Keratinocyte (primary cell): Measurements from ENCODE around the gene FUCA2. TPM values are rescaled to one million over a fixed set of nuclear protein-coding genes. Genes with fewer than 3 reads are reported as not detected.

Experiments
- DNase-seq: peaks from one replicate; pipeline ENCODE4 v3.0.0-alpha.2; 2011; ENCODE audit warnings: low read depth, missing footprints, low spot score
- FAIRE-seq: peaks from 2 replicates; lab custom pipeline; 2011; peaks lifted over from hg19 to GRCh38; lab: Jason Lieb, UNC
- H2AFZ ChIP-seq: 2 replicates; pipeline ENCODE4 v1.6.0; 2012; ENCODE audit warnings: low read length, control low read depth, inconsistent platforms; ENCODE audit not compliant: control insufficient read depth
- H3K27ac ChIP-seq: 2 replicates; pipeline ENCODE4 v1.5.1; 2011; ENCODE audit warnings: low read length; ENCODE audit not compliant: control insufficient read depth, insufficient read depth
- H3K27me3 ChIP-seq: 3 replicates; pipeline ENCODE4 v1.6.0; 2011; ENCODE audit warnings: low read length; ENCODE audit not compliant: control insufficient read depth, insufficient read depth; ENCODE audit errors: extremely low read depth
- H3K36me3 ChIP-seq, 2 experiments: 2 replicates in 1 of 2; 3 replicates in 1 of 2; pipeline ENCODE4 v1.5.1; 2011; ENCODE audit warnings: low read length in 2 of 2, mild to moderate bottlenecking in 1 of 2; ENCODE audit not compliant: control insufficient read depth in 2 of 2, insufficient read depth in 2 of 2; ENCODE audit errors: extremely low read depth in 1 of 2
- H3K4me1 ChIP-seq: 3 replicates; pipeline ENCODE4 v1.5.1; 2011; ENCODE audit warnings: low read length; ENCODE audit not compliant: control insufficient read depth, insufficient read depth; ENCODE audit errors: extremely low read depth
- H3K4me2 ChIP-seq: 3 replicates; pipeline ENCODE4 v1.6.0; 2011; ENCODE audit warnings: low read depth, low read length; ENCODE audit not compliant: control insufficient read depth, insufficient read depth; ENCODE audit errors: extremely low read depth
- H3K4me3 ChIP-seq, 3 experiments: fragments of 200-600 bp in 1 of 3; sonication (generic) in 1 of 3; 2 replicates in 2 of 3; 3 replicates in 1 of 3; pipeline ENCODE4 v1.5.1; 2011 to 2016; ENCODE audit warnings: low read length in 3 of 3, mild to moderate bottlenecking in 3 of 3, control low read depth in 2 of 3, inconsistent platforms in 1 of 3, low read depth in 1 of 3, mixed read lengths in 1 of 3, mixed run types in 1 of 3, moderate library complexity in 1 of 3; ENCODE audit not compliant: control insufficient read depth in 2 of 3, insufficient read depth in 2 of 3; ENCODE audit errors: extremely low read depth in 1 of 3
- H3K79me2 ChIP-seq: 2 replicates; pipeline ENCODE4 v1.6.0; 2012; ENCODE audit warnings: low read length; ENCODE audit not compliant: control insufficient read depth, insufficient read depth
- H3K9ac ChIP-seq: 3 replicates; pipeline ENCODE4 v1.6.0; 2011; ENCODE audit warnings: low read length; ENCODE audit not compliant: control insufficient read depth, insufficient read depth; ENCODE audit errors: extremely low read depth
- H3K9me1 ChIP-seq: 3 replicates; pipeline ENCODE4 v1.6.0; 2011; ENCODE audit warnings: low read length; ENCODE audit not compliant: control insufficient read depth, insufficient read depth; ENCODE audit errors: extremely low read depth
- H3K9me3 ChIP-seq: 2 replicates; pipeline ENCODE4 v1.5.1; 2012; ENCODE audit warnings: low read depth, low read length; ENCODE audit not compliant: control insufficient read depth
- H4K20me1 ChIP-seq: 3 replicates; pipeline ENCODE4 v1.6.0; 2011; ENCODE audit warnings: low read length; ENCODE audit not compliant: control insufficient read depth, insufficient read depth; ENCODE audit errors: extremely low read depth
- EZH2 ChIP-seq: IDR thresholded peaks from one replicate; pipeline ENCODE4 v1.6.1; 2012; ENCODE audit warnings: inconsistent platforms, mild to moderate bottlenecking, low read length, moderate library complexity
- dilution Hi-C: fragments of 300-500 bp; cut with MboI; formaldehyde crosslinking; loops from one replicate; pipeline ENCODE4 v1.7.0; 2020; ENCODE audit warnings: low sequenced_read_pairs; ENCODE audit not compliant: extremely low pct_ligation_motif_present
- polyA plus RNA-seq, 5 experiments: library from polyadenylated mRNA; depleted of rRNA in 3 of 5; stranded (reverse) in 3 of 5; stranded (forward) in 1 of 5; unstranded in 1 of 5; fragments of >200 nt; gene quantifications; 1 replicate in 1 of 5; 2 replicates in 3 of 5; 3 replicates in 1 of 5; pipeline versions ENCODE4 v1.2.1 to v1.2.3, GENCODE V29; 2011 to 2012; ENCODE audit warnings: missing spikeins in 2 of 5, low read depth in 1 of 5, low replicate concordance in 1 of 5
- TF ChIP-seq, protein P1 (sequence below), 3 experiments: IDR thresholded peaks in 1 of 3; conservative IDR thresholded peaks in 1 of 3; optimal IDR thresholded peaks in 1 of 3; 2 replicates in 2 of 3; 3 replicates in 1 of 3; pipeline versions ENCODE3 to v1.5.1; 2011; ENCODE audit warnings: low read length in 3 of 3, mild to moderate bottlenecking in 3 of 3, moderate library complexity in 2 of 3, control low read depth in 1 of 3, inconsistent platforms in 1 of 3; ENCODE audit not compliant: insufficient read depth in 2 of 3; ENCODE audit errors: extremely low read depth in 1 of 3

FUCA2 gene
- polyA plus RNA-seq, 1 donor (not counting 4 experiments of a cell fraction or from before 2014, with no cell fraction given): 12.5 TPM

DNA sequence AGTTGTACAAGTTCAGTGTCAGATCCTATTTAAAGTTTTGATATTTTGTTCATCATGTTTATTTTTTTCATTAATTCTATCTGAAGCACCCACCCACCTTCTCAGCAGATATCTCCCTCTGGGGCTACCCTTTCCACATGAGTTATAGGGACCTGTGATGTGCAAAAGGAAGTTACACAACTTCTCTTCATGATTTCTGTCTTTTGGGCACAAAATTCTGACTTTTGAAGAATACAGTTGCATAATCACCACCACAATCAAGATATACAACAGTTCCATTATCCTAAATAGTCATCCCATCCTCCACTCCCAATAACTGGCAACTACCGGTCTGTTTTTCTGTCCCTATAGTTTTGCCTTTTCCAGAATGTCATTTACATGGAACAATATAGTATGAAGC, 13.8 kb upstream of the FUCA2 start:
- H3K4me1 ChIP-seq: no peaks in the 10 kb centered on the region
- H3K4me2 ChIP-seq: no peak overlapping the region
- no peaks in the 10 kb centered on the region for H3K36me3 ChIP-seq
- no peaks in the 10 kb centered on the region for H3K27me3 ChIP-seq
- H3K9me1 ChIP-seq: no peaks in the 10 kb centered on the region
- FAIRE-seq: no peak
- no peaks in the 10 kb centered on the region for H3K9me3 ChIP-seq
- dilution Hi-C loops: no loop called here
- no peak for TF ChIP-seq EZH2
- TF ChIP-seq, protein P1, sequence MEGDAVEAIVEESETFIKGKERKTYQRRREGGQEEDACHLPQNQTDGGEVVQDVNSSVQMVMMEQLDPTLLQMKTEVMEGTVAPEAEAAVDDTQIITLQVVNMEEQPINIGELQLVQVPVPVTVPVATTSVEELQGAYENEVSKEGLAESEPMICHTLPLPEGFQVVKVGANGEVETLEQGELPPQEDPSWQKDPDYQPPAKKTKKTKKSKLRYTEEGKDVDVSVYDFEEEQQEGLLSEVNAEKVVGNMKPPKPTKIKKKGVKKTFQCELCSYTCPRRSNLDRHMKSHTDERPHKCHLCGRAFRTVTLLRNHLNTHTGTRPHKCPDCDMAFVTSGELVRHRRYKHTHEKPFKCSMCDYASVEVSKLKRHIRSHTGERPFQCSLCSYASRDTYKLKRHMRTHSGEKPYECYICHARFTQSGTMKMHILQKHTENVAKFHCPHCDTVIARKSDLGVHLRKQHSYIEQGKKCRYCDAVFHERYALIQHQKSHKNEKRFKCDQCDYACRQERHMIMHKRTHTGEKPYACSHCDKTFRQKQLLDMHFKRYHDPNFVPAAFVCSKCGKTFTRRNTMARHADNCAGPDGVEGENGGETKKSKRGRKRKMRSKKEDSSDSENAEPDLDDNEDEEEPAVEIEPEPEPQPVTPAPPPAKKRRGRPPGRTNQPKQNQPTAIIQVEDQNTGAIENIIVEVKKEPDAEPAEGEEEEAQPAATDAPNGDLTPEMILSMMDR (optimal IDR thresholded peaks at IDR 0.05 in 1 of 3, IDR thresholded peaks at IDR 0.05 in 1 of 3, conservative IDR thresholded peaks at IDR 0.05 in 1 of 3; ENCODE audit: extremely low read depth in 1 of 3, insufficient read depth in 2 of 3, low read length in 3 of 3): no peak
- H2AFZ ChIP-seq: no peak overlapping the region
- H3K79me2 ChIP-seq: no peaks in the 10 kb centered on the region
- H3K27ac ChIP-seq: no peak overlapping the region
- no peak overlapping the region for H3K4me3 ChIP-seq
- H3K9ac ChIP-seq: no peak overlapping the region
- no peaks in the 10 kb centered on the region for H4K20me1 ChIP-seq
- DNase-seq: no peak

DNA sequence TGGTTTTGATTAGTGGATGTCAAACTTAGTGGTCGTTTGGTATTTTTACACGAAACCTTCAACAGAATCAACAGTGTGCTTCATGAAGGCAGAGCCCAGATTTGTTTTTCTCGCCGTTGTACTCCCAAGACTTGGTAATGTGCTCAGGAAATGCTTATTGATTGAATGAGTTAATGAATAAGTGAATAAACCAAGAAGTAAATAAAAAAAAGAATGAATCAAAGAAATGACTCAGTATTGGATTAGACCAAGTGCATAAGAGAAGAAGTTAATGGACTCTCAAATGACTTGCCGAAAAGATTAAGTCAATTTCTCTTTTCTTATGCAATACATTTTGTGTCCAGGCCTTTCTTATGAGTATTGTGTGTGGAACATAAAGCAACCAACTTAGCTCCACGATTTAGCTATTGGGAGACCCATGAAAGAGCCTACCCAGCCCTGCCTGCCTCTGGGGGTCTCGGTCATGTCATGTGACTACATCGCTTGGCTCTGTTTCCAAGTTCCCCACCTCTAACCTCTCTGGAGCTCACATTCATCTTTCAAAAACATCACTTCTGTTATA, 10.6 kb upstream of the FUCA2 start:
- no peak for DNase-seq
- no peak overlapping the region for H3K4me3 ChIP-seq
- dilution Hi-C loops: no loop called here

More for the DNA sequence above, 10.6 kb upstream of the FUCA2 start:
- H4K20me1 ChIP-seq: no peaks in the 10 kb centered on the region
- no peak overlapping the region for H3K27ac ChIP-seq
- TF ChIP-seq EZH2: no peak
- TF ChIP-seq, protein P1 (optimal IDR thresholded peaks at IDR 0.05 in 1 of 3, IDR thresholded peaks at IDR 0.05 in 1 of 3, conservative IDR thresholded peaks at IDR 0.05 in 1 of 3; ENCODE audit: extremely low read depth in 1 of 3, insufficient read depth in 2 of 3, low read length in 3 of 3): no peak
- no peak overlapping the region for H3K4me2 ChIP-seq
- H3K36me3 ChIP-seq: no peaks in the 10 kb centered on the region
- no peaks in the 10 kb centered on the region for H3K27me3 ChIP-seq
- H3K9me1 ChIP-seq: no peaks in the 10 kb centered on the region
- H3K9ac ChIP-seq: no peak overlapping the region
- FAIRE-seq: no peak
- no peaks in the 10 kb centered on the region for H3K79me2 ChIP-seq
- no peaks in the 10 kb centered on the region for H3K4me1 ChIP-seq
- no peaks in the 10 kb centered on the region for H3K9me3 ChIP-seq
- H2AFZ ChIP-seq: no peak overlapping the region
